ENCODE measurements around the gene ATP9B. TPM values are rescaled to one million over a fixed set of nuclear protein-coding genes. Genes with fewer than 3 reads are reported as not detected.

The ATP9B gene
- polyA plus RNA-seq, 3 donors: 7.2 to 20.3 (median 14.0) TPM

DNA sequence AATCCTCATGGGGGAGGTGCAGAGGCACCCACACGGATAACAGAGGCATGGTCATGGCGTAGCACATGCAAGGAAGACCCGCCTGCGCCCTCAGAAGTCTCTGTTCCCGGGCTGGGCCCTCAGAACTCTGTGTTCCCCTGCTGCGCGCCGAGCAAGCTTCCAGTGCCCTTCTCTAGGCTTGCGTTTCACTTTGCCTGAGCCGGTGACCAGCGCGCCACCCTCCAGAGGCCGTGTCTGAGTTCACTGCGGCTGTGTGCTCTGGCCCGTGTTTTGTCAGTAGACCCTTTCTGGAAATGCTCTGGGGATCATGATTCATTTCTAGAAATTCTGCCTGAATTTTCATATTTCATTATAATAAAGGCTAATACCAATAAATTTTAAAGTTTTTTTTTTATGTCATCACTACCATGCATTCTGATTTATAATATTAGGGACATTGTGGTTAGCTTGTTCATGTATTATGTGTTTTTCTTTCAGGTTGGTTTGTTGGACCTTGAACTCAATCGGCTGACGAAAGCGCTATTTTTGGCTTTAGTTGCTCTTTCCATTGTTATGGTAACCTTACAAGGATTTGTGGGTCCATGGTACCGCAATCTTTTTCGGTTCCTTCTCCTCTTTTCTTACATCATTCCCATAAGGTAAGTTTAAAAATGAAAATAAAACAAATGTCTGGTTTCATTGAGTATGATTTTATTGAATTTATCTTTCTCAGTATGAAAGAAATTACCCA, 183.9 kb downstream of the ATP9B start:
- intact Hi-C loops (cut with micrococcal nuclease): no loop called here

GRCh38 chr18:79257480-79257879, 188.3 kb downstream of the ATP9B start:
- Histone ChIP-seq H3K36me3 (replicated peaks in 1 of 2; ENCODE audit: control insufficient read depth in 1 of 2, insufficient read depth in 2 of 2, low read length in 2 of 2) (peaks cover 12 to 43% of the 10 kb centered on the region in 2 donors), H3K4me2 (replicated peaks; ENCODE audit: extremely low read depth, low read length, poor library complexity, severe bottlenecking) (no peak overlapping the region), H3K27me3 (ENCODE audit: control insufficient read depth in 2 of 2, insufficient read depth in 2 of 2, low read length in 2 of 2) (no peaks in the 10 kb centered on the region), H3K4me1 (ENCODE audit: control insufficient read depth in 1 of 2, insufficient read depth in 2 of 2, low read length in 2 of 2) (no peaks in the 10 kb centered on the region), H3K9ac (ENCODE audit: insufficient read depth, low read length, poor library complexity, severe bottlenecking) (no peak overlapping the region), H4K20me1 (ENCODE audit: insufficient read depth, low read length) (no peaks in the 10 kb centered on the region), H3K9me3 (replicated peaks in 1 of 2; ENCODE audit: control insufficient read depth in 1 of 2, insufficient read depth in 1 of 2, low read length in 2 of 2) (no peaks in the 10 kb centered on the region), H2AFZ (ENCODE audit: insufficient read depth, low read depth, low read length, poor library complexity, severe bottlenecking) (no peak overlapping the region), H3K27ac (ENCODE audit: low read depth in 1 of 2, low read length in 2 of 2) (no peak overlapping the region), H3K79me2 (ENCODE audit: insufficient read depth, low read length) (no peaks in the 10 kb centered on the region), H3K4me3 (replicated peaks in 1 of 3; ENCODE audit: low read depth in 2 of 3, low read length in 3 of 3) (no peak overlapping the region)
- DNase-seq: no peak
- WGBS (ENCODE audit: insufficient coverage): 75% methylated on average over 4 of the region's 6 CpGs
- TF ChIP-seq CTCF (IDR thresholded peaks at IDR 0.05): no peak
- peaks cover 0 to 2% (median 0%) of the 10 kb centered on the region in 7 donors for H3K9me3 Mint-ChIP-seq
- no peaks in the 10 kb centered on the region for H3K27me3 Mint-ChIP-seq (ENCODE audit: low read depth in 3 of 3)
- intact Hi-C loops (cut with micrococcal nuclease): no loop called here
- no peak overlapping the region for H3K27ac Mint-ChIP-seq
- H3K36me3 Mint-ChIP-seq: peaks cover 54 to 70% of the 10 kb centered on the region in 2 donors
- H3K4me1 Mint-ChIP-seq: peaks cover 5% of the 10 kb centered on the region
- H3K4me3 Mint-ChIP-seq: no peak overlapping the region

More for the DNA sequence above, 183.9 kb downstream of the ATP9B start:
- no peaks in the 10 kb centered on the region for H3K79me2 ChIP-seq (ENCODE audit: insufficient read depth, low read length)
- no peaks in the 10 kb centered on the region for H3K9me3 ChIP-seq (replicated peaks in 1 of 2; ENCODE audit: control insufficient read depth in 1 of 2, insufficient read depth in 1 of 2, low read length in 2 of 2)
- TF ChIP-seq CTCF (IDR thresholded peaks at IDR 0.05): no peak
- no peaks in the 10 kb centered on the region for H4K20me1 ChIP-seq (ENCODE audit: insufficient read depth, low read length)
- no peaks in the 10 kb centered on the region for H3K4me1 ChIP-seq (ENCODE audit: control insufficient read depth in 1 of 2, insufficient read depth in 2 of 2, low read length in 2 of 2)
- H3K27ac ChIP-seq (ENCODE audit: low read depth in 1 of 2, low read length in 2 of 2): no peak overlapping the region
- H3K4me3 Mint-ChIP-seq: no peak overlapping the region
- no peaks in the 10 kb centered on the region for H3K9me3 Mint-ChIP-seq
- H3K27ac Mint-ChIP-seq: peak overlapping the region in 1 of 7 donors; percentile 33
- H3K27me3 ChIP-seq (ENCODE audit: control insufficient read depth in 2 of 2, insufficient read depth in 2 of 2, low read length in 2 of 2): no peaks in the 10 kb centered on the region
- no peaks in the 10 kb centered on the region for H3K4me1 Mint-ChIP-seq
- H3K36me3 ChIP-seq (replicated peaks in 1 of 2; ENCODE audit: control insufficient read depth in 1 of 2, insufficient read depth in 2 of 2, low read length in 2 of 2): peaks cover 12 to 32% of the 10 kb centered on the region in 2 donors
- DNase-seq: no peak
- no peak overlapping the region for H3K9ac ChIP-seq (ENCODE audit: insufficient read depth, low read length, poor library complexity, severe bottlenecking)
- no peaks in the 10 kb centered on the region for H3K27me3 Mint-ChIP-seq (ENCODE audit: low read depth in 3 of 3)
- no peak overlapping the region for H3K4me2 ChIP-seq (replicated peaks; ENCODE audit: extremely low read depth, low read length, poor library complexity, severe bottlenecking)
- 100% methylated on average over 14 of the region's 20 CpGs for WGBS (ENCODE audit: insufficient coverage)
- no peak overlapping the region for H3K4me3 ChIP-seq (replicated peaks in 1 of 3; ENCODE audit: low read depth in 2 of 3, low read length in 3 of 3)
- no peak overlapping the region for H2AFZ ChIP-seq (ENCODE audit: insufficient read depth, low read depth, low read length, poor library complexity, severe bottlenecking)
- peaks cover 36 to 39% of the 10 kb centered on the region in 2 donors for H3K36me3 Mint-ChIP-seq

All from CD14-positive monocyte (primary cell).